GOT3 (cell line): Measurements from ENCODE around the gene TRAF2.

Experiments
- DNase-seq: peaks from one replicate; lab custom pipeline; 2025; ENCODE audit warnings: mixed read lengths; lab: John Stamatoyannopoulos, UW

The TRAF2 gene

GRCh38 chr9:136937186-136938001 lies 51.1 kb downstream of the TRAF2 start:
- DNase-seq, result no peak

- DNase-seq, result no peak
Measured at GRCh38 chr9:136939431-136939995, 53.2 kb downstream of the TRAF2 start.

- no peak for DNase-seq
Measured at GRCh38 chr9:136939996-136940525, 53.7 kb downstream of the TRAF2 start.

- no peak for DNase-seq
Measured at GRCh38 chr9:136940526-136941230, 54.4 kb downstream of the TRAF2 start.

- no peak for DNase-seq
Measured at GRCh38 chr9:136941231-136942111, 55.2 kb downstream of the TRAF2 start.

GRCh38 chr9:136942112-136942880 lies 56.0 kb downstream of the TRAF2 start:
- no peak for DNase-seq

- no peak for DNase-seq
Measured at GRCh38 chr9:136942881-136943230, 56.5 kb downstream of the TRAF2 start.

GRCh38 chr9:136943291-136944211 lies 57.2 kb downstream of the TRAF2 start:
- no peak for DNase-seq

GRCh38 chr9:136944212-136944518 lies 57.8 kb downstream of the TRAF2 start:
- peak; percentile 61 for DNase-seq

- peak; percentile 87 for DNase-seq
Measured at GRCh38 chr9:136944519-136945332, 58.4 kb downstream of the TRAF2 start, which contains the start of the genes C8G and FBXW5. Gene C8G, plus strand, starts transcription at chr9:136945243. Its CDS starts 78 bp downstream, at chr9:136945321. Gene FBXW5, minus strand, starts transcription at chr9:136944738. Its CDS starts 655 bp downstream, at chr9:136944083.

GRCh38 chr9:136945333-136946227 lies 59.3 kb downstream of the TRAF2 start:
- DNase-seq, result no peak

- DNase-seq, result no peak
Measured at GRCh38 chr9:136946228-136947027, 60.1 kb downstream of the TRAF2 start.

GRCh38 chr9:136947028-136947891 lies 60.9 kb downstream of the TRAF2 start:
- DNase-seq, result no peak

GRCh38 chr9:136947955-136948510 lies 61.7 kb downstream of the TRAF2 start:
- no peak for DNase-seq

- no peak for DNase-seq
Measured at GRCh38 chr9:136949239-136949816, 63.0 kb downstream of the TRAF2 start.
